GM12873 (cell line): Measurements from ENCODE around the gene STK32B.

ENCODE experiments used
- TF ChIP-seq, protein P1 (sequence below): IDR thresholded peaks from 2 replicates; pipeline ENCODE4 v1.5.1; 2012; ENCODE audit warnings: low read depth, mild to moderate bottlenecking, moderate library complexity, low read length, control low read depth; ENCODE audit not compliant: insufficient read depth; ENCODE audit errors: missing control alignments

Gene STK32B

DNA sequence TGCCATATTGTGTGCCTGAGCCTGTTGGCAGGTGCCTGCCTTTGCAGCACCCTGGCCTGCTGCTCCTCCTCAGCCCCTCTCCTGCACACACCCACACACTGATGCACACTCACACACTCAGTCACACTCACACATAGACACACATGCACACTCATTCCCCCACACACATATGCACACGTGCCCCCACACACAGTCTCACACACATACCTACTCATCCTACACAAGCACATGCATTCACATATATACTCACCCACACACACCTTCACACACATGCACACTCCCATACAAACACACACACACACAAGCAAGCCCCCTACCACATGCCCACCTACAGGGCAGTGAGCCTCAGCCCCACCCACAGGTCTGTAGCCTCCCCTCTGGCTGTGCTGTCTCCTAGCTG lies 412.1 kb downstream of the STK32B start:
- TF ChIP-seq, protein P1, sequence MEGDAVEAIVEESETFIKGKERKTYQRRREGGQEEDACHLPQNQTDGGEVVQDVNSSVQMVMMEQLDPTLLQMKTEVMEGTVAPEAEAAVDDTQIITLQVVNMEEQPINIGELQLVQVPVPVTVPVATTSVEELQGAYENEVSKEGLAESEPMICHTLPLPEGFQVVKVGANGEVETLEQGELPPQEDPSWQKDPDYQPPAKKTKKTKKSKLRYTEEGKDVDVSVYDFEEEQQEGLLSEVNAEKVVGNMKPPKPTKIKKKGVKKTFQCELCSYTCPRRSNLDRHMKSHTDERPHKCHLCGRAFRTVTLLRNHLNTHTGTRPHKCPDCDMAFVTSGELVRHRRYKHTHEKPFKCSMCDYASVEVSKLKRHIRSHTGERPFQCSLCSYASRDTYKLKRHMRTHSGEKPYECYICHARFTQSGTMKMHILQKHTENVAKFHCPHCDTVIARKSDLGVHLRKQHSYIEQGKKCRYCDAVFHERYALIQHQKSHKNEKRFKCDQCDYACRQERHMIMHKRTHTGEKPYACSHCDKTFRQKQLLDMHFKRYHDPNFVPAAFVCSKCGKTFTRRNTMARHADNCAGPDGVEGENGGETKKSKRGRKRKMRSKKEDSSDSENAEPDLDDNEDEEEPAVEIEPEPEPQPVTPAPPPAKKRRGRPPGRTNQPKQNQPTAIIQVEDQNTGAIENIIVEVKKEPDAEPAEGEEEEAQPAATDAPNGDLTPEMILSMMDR: no peak

DNA sequence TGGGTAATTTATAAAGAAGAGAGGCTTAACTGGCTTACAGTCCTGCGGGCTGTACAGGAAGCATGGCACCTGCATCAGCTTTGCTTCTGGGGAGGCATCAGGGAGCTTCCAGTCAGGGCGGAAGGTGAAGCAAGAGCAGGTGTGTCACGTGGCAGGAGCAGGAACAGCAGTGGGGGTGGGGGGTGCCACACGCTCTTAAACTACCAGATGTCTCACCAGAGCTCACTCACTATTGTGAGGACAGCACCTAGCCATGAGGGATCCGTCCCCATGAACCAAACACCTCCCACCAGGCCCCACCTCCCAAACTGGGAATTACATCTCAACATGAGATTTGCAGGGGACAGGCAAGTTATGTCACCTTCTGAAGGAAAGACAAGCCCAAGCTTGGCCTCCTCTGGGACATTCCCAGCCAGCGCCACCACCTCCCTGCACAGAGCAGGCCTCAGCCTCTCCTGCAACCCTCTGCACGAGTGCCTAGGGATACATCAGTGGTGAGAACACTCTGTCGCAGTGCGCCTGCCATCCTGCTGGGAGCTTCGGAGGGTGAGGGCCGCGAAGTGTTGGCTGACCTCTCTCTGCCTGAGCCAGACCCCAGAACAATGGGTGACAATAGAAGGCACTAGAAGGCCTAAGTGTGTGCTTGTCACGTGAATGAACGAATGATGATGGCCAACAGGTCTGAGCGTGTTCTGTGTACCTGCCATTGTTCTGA lies 412.8 kb downstream of the STK32B start:
- TF ChIP-seq, protein P1: no peak

DNA sequence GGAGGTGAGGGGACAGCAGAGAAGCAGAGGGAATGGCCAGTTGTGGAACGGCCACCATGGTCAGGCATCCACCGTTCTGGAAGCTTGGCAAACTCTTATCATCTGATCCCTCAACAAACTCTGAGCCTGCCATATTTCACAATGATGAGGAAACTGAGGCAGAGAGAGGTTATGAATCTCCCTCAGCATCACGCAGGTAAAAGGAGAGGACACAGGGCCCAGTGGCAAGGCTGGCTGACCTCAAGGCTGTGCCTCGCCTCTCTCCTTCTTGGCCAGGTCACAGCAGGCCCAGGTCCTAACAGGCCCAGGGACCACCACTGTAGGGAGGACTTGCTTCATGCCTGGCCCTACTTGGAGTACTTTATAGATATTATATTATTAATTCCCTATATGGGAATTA lies 414.2 kb downstream of the STK32B start:
- TF ChIP-seq, protein P1: no peak

DNA sequence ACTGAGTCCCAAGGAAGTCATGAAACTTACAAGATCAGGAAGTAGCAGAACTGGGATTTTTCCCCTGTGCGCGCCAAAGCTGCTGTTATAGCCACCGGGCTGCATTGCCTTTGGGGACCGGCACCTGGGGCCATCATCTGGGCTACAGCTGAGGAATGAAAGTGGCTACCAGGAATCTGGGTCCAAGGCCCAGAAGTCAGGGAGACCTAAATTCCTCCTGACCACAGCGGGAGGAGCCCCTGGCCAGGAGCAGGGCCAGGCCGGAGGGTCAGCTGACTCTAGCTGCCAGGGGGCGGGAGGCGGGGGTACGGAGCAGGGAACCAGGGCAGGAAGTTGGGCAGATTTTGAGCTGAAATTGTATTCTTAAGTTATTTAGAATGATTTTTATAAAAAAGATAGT lies 414.7 kb downstream of the STK32B start:
- TF ChIP-seq, protein P1: no peak

DNA sequence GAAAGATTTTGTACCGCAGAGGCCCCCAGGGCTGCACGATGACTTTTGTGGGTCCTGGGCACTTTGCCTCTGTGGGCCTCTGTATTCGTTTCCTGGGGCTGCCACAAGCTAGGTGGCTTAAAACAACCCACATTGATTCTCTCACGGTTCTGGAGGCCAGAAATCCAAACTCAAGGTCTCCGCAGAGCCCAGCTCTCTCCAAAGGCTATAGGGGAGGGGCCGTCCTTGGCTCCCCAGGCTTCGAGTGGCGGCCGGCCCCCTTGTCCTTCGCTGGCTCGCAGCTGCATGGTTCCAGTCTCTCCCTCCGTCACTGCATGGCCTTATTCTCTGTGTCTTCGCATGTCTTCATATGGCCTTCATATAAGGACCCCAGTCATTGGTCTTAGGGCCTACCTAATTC lies 415.8 kb downstream of the STK32B start:
- TF ChIP-seq, protein P1: no peak

DNA sequence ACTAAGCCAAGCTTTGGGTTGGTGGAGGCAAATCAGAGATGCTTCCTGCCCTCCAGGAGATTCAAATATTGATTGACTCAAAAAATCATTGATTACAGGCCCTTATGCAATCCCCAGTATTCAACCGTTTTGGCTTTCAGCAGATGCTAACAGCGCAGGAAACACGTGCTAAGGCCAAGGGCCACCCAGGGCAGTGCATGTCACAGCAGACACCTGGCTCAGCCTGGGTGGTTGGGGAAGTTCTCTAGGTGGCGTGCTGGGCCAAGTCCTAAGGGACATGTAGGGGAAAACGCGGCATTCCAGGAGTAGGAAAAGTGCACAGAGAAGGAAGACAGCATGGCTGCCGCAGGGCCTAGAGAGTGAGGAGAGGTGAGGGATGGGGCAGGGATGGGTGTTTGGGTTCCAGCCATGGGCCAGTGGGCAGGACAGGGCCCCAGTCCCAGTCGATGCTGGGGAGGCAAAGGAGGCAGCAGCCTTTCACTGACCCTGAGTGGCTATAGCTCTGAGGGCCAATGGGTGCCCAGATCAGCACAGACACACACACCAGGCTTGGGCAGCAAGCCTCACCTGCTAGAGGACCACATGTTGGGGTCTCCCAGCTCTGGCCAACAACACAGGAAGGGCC lies 418.0 kb downstream of the STK32B start:
- TF ChIP-seq, protein P1: no peak

DNA sequence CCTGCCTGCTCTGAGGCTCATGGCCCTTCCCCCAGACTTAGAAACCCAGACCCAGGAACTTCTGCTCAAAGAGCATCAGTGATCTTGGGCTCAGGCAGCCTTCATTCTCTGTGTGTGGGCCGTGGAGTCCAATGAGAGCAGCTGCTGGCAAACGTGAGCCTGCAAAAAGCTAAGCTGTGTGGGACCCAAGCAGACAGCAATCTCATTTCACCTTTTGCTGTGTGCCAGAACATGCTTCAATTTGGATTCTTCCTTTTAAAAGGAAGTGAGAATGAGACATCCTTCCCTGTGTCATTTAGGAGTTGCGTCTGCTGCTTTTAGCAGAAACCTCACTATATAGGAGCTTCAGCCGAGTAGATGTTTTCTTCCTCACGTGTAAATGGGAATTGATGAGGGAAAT lies 418.6 kb downstream of the STK32B start:
- TF ChIP-seq, protein P1: no peak
